ENCODE data around the gene IFT20. TPM values are rescaled to one million over a fixed set of nuclear protein-coding genes. Genes with fewer than 3 reads are reported as not detected.

IFT20 gene
- total and polyA plus RNA-seq, 9 of the 15 experiments (the other 6 are each of a cell fraction or from before 2014, with no cell fraction given) = 11.2 to 38.6 (median 20.1) TPM

- TF ChIP-seq MNT (conservative IDR thresholded peaks at IDR 0.05) (peak; percentile 67 to 94), MTA1 (IDR thresholded peaks at IDR 0.05; ENCODE audit: borderline replicate concordance) (peak; percentile 94), ZNF699 (CRISPR knock-in tag; IDR thresholded peaks at IDR 0.05; ENCODE audit: insufficient replicate concordance) (no peak), ZNF24 (IDR thresholded peaks at IDR 0.05) (no peak), ZBTB43 (CRISPR knock-in tag; IDR thresholded peaks at IDR 0.05) (no peak), E2F6 (IDR thresholded peaks at IDR 0.05; ENCODE audit: borderline replicate concordance in 1 of 2, extremely low read depth in 1 of 2, insufficient read depth in 1 of 2, insufficient read length in 1 of 2, low read depth in 1 of 2, low read length in 1 of 2, poor library complexity in 1 of 2, severe bottlenecking in 1 of 2) (peak; percentile 35 to 62), TRIM24 (IDR thresholded peaks at IDR 0.05) (peak in 1 of 2 experiments; percentile 85; a peak in 2 of 4 replicates), SIN3A (IDR thresholded peaks at IDR 0.05; ENCODE audit: borderline replicate concordance in 2 of 2, control insufficient read depth in 1 of 2, low read depth in 2 of 2, low read length in 2 of 2) (peak; percentile 53 to 91; a peak in 1 of 4 replicates), HBP1 (CRISPR knock-in tag; IDR thresholded peaks at IDR 0.05) (no peak), HNRNPK (IDR thresholded peaks at IDR 0.05; ENCODE audit: low read depth, low read length, poor library complexity, severe bottlenecking) (no peak), ZNF75A (CRISPR knock-in tag; IDR thresholded peaks at IDR 0.05) (no peak), ZSCAN32 (CRISPR knock-in tag; IDR thresholded peaks at IDR 0.05) (no peak), ZNF282 (CRISPR knock-in tag; IDR thresholded peaks at IDR 0.05) (no peak), ZFP30 (CRISPR knock-in tag; IDR thresholded peaks at IDR 0.05; ENCODE audit: borderline replicate concordance) (no peak), ZBTB11 (CRISPR knock-in tag; IDR thresholded peaks at IDR 0.05) (peak; percentile 91 to 97 (median 94); a peak in 5 of 6 replicates)
Measured at GRCh38 chr17:28357061-28357900, 22.0 kb upstream of the IFT20 start, which contains the start of gene POLDIP2 (continued).

Measured in K562 (cell line).